PC-3 (cell line): ENCODE results near the gene SSU72.

ENCODE experiments used
- CTCF ChIP-seq: fragments of 300-600 bp; sonication (generic); conservative IDR thresholded peaks from 2 replicates; pipeline ENCODE4 v1.5.1; 2017; ENCODE audit warnings: antibody characterized with exemption, low read depth, mild to moderate bottlenecking, low read length
- EZH2phosphoT487 ChIP-seq: fragments of 300-600 bp; sonication (generic); IDR thresholded peaks from 2 replicates; pipeline ENCODE4 v1.6.1; 2018; ENCODE audit warnings: mild to moderate bottlenecking, antibody characterized with exemption, low read length, borderline replicate concordance

- TF ChIP-seq CTCF = no peak
- no peak for TF ChIP-seq EZH2phosphoT487
Observed at GRCh38 chr1:1612104-1612400, 37.4 kb upstream of the SSU72 start.
